NCI-H748 (cell line): Measurements from ENCODE around the gene NDUFS1.
"Not testable (repeated sequence)": the region's sequence is repeated elsewhere in the genome, so short reads cannot be mapped to it uniquely, and the experiment has no call there.

Source experiments
- DNase-seq: peaks from one replicate; lab custom pipeline; 2025; ENCODE audit not compliant: unreplicated experiment; lab: John Stamatoyannopoulos, UW

The NDUFS1 gene

DNA sequence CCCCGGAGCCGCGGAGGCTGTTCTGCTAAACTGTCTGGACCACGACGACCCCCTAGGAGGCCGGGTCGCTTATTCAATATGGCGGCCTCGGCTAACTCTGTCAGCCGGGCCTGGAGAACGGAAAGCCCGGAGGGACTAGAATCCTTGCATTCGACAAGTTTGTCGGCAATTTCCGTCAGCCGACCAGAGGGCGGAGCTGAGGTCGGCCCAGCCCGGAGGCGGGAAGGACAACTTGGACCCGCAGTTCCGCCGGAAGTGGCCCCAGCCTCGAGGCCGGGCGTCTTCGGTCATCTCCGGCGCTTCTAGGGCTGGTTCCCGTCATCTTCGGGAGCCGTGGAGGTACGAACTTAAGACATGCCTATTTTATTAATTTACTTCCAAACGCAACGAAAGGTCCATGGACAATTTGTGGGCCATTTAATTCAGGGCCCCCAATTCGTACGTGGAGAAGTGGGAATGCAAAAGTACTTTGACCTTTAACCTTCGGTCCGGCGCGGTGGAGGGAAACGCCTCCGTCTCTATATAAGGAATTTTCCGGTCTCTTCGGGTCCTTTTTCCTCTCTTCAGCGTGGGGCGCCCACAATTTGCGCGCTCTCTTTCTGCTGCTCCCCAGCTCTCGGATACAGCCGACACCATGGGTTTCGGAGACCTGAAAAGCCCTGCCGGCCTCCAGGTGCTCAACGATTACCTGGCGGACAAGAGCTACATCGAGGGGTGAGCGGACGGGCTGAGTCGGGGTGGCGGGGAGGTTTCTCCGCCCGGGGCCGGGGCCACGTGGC lies at the start of gene NDUFS1, which contains the start of gene EEF1B2:
TSS of gene NDUFS1 (minus strand) at position 99 of the 779 bp plus-strand sequence. CDS start 5,766 bp downstream, outside the sequence.
TSS of gene EEF1B2 (plus strand) at position 550 of the 779 bp plus-strand sequence. CDS start at position 635, 85 bp downstream.
- DNase-seq, result peak; percentile 99

DNA sequence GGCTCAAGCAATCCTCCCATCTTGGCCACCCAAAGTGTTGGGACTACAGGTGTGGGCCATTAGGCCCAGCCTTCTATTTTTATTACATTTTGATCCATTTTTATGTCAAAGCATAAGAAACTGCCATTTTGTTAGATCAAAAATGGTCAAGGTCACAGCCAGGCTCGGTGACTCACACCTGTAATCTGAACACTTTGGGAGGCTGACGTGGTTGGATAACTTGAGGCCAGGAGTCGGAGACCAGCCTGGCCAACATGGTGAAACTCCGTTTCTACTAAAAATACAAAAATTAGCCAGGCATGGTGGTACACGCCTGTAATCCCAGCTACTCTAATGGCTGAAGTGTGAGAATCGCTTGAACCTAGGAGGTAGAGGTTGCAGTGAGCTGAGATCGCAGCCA lies 49.7 kb upstream of the NDUFS1 start:
- no peak for DNase-seq

DNA sequence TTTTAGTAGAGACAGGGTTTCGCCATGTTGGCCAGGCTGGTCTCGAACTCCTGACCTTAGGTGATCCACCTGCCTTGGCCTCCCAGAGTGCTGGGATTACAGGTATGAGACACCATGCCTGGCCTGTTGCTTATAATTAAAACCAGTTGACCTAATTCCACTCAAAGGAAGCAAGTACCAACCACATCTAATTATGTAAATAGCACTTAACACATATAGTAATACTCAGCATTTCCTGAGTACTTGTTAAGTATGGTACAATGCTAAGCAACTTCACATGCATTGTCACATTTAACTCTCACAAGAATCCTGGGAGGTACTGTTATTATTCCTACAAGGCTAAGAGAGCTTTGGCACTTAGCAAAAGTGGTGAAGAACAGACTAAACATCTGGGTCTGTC lies 48.1 kb upstream of the NDUFS1 start:
- not testable (repeated sequence) for DNase-seq

DNA sequence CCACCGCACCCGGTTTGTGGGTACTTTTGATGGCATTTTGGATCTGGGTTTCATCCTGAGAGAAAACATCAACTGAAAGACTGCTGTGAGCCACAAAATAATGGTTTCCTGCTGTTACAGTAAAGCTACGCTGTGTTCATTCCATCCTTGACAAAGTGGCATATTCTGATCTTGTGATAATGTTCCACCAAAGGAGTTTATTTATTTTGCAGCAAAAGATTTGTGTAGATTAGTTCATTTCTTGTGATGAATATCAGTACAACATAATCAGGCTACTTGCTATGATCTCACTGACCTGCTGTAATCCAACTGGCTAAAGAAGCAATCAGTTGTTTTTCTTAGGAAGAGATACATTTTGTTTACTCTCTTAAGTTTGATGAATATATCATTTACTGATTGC lies 45.5 kb upstream of the NDUFS1 start:
- no peak for DNase-seq

DNA sequence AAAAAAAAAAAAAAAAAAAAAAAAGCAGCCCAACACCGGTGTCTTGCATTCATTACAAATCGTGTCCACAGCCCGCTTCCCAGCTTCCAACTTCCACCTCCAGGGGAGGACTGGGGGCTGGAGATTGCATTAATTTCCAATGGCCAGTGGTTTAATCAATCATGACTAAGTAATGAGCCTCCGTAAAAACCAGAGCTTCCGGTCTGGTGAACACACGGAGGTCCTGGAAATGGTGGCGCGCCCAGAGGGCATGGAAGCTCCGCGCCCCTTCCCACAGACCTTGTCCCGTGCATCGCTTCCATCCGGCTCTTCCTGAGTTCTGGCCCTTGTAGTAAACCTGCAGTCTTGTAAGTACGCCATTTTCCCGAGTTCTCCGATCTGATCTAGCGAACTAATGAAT lies 44.1 kb upstream of the NDUFS1 start:
- no peak for DNase-seq

DNA sequence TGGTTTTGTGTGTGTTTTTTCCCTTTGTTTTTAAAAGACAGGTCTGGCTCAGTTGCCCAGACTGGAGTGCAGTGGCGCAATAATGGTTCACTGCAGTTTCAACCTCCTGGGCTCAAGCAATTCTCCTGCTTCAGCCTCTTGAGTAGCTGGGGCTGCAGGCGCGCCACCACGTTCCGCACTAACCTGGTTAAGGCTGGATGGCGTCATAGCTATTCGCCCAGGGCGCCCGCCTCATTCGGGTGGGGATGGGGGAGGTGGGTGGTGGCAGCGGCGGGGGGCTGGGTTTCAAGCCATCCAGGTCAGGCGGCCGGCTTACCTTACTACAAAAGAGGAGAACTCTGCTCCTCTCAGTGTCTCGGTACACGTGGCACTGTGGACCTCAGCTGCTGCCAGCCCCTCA lies 43.2 kb upstream of the NDUFS1 start:
- DNase-seq, result no peak

DNA sequence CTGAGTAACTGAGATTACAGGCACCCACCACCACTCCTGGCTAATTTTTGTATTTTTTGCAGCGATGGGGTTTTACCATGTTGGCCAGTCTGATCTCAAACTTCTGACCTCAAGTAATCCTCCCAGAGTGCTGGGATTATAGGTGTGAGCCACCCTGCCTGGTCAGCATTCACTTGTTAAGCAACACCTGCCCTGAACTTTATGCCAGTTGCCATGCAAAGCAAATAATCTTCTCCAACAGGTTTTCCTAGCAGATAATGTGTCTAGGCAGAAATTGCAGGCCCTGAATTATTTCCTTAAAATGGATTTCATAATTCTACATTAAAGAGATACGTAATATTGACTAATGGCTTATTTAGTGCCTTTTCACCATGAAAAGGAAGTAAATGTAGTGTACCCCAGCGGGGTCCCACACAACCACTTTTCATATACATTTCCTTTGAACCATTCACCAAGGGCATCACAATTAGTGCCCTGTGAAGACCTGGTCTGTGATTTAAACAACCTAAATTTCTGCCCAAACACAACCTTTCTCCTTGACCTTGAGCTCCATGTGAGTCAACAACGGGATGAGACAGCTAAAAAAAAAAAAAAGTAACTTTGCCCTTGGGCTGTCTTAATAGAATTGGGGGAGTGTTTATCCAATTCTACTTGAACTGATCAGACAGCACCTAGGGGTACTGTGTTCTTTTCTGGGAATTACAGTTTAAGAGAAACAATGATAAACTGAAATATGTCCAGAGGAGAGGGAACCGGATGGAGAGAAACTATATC lies 42.0 kb upstream of the NDUFS1 start:
- DNase-seq, result no peak

DNA sequence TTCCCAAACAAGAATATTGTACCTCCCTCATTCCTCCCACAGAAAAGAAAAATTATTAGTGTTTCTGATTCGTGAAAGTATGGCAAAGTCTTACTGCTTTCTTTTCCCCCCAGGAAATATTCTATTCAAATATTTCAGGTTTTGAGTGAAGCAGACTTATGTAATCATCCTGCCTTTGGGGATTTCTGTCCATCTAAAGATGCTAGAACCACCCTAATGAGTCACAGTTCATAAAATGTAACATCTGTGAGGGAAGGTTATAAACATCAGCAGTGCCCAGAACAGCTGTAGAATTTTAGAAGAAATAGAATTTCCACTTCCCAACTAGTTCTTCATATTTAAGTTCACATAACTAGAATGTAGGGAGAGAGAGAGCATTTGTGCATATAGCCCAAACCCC lies 39.4 kb upstream of the NDUFS1 start:
- no peak for DNase-seq

DNA sequence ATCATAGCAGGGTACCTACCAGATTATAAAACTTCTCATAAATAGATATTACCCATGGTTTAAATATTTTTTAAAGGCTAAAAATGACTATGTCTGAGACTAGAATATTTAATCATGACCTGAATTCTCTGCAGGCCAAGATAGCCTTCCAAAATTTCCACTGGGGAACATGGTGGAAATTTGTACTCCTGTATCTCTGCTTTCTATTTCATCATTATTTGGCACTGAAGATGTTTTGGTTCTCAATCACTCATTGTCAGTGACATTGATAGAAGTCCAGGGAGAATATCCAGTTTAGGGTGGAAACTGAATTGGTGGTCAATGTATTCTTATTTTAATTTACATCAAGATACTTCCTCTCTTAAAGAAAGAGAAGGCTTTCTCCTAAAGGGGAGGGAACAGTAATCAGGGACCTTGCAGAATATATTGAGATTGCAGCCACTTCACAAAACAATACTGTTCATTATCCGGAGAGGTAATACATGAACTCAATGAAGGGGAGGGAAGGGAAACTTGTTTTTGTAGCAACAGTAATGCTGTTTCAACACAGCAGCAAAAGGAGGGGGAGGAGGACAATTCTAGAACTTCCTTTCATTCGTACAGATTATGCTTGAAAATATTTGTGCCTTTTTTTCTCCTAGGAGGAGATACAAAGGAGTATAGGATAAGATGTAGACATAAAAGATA lies 34.6 kb upstream of the NDUFS1 start:
- DNase-seq, result no peak

DNA sequence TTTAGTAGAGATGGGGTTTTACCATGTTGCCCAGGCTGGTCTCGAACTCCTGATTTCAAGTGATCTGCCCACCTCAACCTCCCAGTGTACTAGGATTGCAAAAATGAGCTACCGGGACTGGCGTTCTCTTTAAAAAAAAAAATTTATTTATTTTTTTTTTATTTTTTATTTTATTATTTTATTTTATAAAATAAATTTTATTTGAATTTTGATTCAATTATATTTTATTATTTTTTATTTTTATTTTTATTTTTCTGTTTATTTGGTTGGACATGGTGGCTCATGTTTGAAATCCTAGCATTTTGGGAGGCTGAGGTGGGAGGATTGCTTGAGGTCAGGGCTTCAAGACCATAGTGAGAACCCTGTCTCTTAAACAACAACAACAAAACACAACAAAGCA lies 32.9 kb upstream of the NDUFS1 start:
- DNase-seq, result no peak

DNA sequence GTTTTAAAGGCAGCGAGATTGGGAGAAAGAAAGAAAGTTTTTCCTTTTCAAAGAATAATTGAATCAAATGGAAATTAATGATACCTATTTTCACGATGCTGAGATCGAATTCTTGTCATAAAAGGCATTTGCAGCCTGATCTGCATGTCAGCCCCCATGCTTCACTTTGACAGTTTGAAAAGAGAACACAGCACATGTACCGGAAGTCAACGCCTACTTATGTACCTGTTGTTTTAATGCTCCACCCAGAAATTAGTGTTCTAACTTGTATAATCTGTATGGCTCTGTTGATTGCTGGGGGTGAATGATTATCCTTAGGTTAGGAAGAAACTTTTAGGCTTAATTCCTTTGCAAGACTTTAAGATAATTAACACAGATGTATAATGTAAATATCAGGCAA lies 31.4 kb upstream of the NDUFS1 start:
- DNase-seq, result no peak

DNA sequence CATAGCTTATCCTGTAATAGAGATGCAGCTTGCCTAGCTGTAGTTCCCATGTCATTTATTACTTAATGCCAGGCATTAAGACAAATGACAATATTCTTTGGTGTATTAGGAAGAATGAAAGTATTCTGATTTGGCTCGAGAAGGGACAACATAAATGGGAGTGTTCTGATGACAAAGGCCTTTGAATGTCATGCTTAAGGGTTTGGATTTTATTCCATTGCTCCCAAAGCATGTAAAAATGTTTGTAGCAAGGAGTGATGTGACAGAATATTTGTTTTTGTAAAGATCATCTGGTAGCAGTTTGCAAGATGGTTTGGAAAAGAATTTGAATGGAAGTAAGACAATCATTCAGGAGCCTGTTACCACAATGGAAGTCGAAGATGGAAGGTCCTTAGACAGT lies 30.9 kb upstream of the NDUFS1 start:
- DNase-seq, result no peak

DNA sequence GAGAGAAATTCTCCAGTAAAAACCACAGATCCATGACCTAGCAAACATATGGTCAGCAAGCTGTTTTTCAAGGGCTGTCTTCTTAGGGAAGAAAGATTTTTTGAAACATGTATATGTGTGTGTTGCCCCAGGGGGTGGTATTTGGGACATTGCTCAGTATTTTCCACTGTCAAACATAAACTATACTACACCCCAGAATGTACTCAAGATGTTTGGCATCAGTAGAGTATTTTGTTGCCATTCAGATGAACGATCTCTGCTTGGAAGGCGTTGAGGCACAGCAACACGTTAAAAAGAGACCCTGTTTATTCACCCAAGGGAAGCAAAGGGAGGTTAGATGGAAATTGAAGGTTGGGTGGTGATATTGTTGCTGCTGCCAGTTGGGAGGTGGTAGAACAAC lies 30.4 kb upstream of the NDUFS1 start:
- no peak for DNase-seq

DNA sequence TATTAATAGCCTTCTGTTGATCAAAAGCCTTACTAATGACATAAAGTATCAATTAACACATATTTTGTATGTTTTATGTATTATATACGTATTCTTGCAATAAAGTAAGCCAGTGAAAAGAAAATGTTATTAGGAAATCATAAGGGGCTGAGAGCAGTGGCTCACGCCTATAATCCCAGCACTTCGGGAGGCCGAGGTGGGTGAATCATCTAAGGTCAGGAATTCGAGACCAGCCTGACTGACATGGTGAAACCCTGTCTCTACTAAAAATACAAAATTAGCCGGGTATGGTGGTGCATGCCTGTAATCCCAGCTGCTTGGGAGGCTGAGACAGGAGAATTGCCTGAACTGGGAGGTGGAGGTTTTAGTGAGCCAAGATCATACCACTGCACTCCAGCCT lies 22.3 kb upstream of the NDUFS1 start:
- DNase-seq, result not testable (repeated sequence)

DNA sequence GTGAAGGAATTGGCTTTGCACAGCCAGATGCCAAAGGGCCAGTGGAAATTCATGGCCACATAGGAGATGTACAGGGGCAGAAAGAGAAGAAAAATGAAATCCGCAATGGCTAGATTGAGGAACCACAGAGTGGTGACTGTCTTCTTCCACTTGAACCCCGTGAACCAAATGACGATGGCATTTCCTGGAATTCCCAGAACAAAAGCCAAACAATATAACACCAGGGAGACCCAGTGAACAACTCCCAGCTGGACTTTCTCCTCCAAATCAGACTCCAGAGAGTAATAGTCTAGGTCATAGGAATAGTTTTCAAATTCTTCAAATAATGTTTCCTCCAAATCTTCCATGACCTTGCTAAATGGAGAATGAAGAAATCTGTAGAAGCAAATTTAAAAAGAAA lies 17.7 kb upstream of the NDUFS1 start:
- DNase-seq, result no peak

DNA sequence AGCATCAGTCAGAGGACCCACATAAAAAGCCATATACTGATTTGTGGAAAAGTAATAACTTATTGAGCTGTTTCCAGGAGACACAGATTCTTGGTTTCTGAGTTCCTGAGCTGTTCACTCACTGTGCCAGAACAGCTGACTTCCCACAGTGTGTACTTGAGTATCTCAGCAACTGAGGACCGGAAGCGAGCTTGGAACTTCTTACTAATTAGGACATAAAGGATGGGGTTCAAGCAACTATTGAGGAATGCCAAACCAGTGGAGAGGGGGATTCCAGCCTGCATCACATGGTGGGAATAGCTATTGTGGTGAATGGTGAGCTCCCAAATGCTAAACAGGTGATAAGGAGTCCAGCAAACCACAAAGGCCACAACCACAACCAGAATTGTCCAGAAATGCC lies 16.9 kb upstream of the NDUFS1 start:
- no peak for DNase-seq

DNA sequence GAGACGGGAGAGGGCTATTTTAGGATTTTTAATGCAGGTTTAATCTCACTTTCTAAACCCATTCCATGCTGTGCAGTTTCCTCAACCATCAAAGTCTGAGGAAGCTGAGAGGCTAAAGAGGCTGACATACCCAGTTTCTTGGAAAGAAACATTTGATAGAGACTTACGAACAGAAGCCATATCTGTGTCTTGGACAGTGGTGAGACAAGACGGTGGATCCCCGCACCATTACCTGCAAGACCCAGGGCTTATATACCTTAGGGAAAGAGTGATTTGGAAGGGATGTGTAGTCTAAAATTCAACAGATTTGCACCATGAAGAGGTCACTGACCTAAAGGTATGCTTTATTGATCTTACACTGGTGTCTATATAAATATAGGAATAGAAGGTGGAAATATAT lies 13.9 kb upstream of the NDUFS1 start:
- DNase-seq, result no peak

DNA sequence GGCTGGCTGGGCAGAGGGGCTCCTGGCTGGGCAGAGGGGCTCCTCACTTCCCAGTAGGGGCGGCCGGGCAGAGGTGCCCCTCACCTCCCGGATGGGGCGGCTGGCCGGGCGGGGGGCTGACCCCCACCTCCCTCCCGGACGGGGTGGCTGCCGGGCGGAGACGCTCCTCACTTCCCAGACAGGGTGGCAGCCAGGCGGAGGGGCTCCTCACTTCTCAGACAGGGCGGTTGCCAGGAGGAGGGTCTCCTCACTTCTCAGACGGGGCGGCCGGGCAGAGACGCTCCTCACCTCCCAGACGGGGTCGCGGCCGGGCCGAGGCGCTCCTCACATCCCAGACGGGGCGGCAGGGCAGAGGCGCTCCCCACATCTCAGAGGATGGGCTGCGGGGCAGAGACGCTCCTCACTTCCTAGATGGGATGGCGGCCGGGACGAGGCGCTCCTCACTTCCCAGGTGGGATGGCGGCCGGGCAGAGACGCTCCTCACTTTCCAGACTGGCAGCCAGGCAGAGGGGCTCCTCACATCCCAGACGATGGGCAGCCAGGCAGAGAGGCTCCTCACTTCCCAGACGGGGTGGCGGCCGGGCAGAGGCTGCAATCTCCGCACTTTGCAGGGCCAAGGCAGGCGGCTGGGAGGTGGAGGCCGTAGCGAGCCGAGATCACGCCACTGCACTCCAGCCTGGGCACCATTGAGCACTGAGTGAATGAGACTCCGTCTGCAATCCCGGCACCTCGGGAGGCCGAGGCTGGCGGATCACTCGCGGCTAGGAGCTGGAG lies 12.6 kb upstream of the NDUFS1 start:
- not testable (repeated sequence) for DNase-seq

DNA sequence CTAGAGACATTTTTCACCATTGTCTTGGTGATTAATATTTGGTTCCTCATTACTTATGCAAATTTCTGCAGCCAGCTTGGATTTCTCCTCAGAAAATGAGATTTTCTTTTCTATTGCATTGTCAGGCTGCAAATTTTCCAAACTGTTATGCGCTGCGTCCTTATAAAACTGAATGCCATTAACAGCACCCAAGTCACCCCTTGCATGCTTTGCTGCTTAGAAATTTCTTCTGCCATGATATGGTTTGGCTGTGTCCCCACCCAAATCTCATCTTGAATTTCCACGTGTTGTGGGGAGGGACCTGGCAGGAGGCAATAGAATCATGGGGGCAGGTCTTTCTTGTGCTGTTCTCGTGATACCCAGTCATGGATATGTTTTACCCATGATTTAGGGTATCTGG lies 9.0 kb upstream of the NDUFS1 start:
- not testable (repeated sequence) for DNase-seq

DNA sequence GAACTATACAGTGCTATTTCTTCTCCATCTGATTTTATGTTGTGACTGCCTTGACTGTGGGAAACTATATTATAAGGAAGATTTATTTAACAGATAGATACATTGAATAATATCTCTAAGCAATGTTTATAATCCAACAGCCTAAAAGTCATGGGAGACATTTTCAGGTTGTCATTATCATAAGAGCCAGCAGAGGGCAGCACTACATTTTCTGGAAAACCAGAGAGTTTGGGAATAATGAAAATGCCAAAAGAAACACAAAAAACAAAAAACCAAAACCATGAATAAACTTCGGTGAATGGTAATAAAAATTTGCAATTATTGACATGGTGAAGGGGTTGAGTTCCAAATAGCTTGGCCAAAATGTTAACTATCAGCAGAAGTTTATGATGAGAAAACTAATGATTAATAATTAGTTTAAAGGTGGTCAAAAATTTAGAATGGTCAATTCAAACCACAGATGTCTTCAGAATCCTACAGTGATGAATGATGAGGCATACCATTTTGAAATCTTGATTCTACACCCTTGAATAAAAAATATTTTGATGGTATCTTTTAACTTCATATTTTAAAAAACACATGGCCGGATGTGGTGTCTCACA lies 5.1 kb upstream of the NDUFS1 start:
- DNase-seq, result peak; percentile 34
